Suppressor macrophage treated with lipopolysaccharide for 1 hour (primary cell): ENCODE data around the gene TOGARAM2.

ENCODE experiments used
- DNase-seq, 3 donors: peaks; one replicate each; pipeline ENCODE4 v3.0.0-alpha.2; 2020 to 2022

TOGARAM2 gene

DNA sequence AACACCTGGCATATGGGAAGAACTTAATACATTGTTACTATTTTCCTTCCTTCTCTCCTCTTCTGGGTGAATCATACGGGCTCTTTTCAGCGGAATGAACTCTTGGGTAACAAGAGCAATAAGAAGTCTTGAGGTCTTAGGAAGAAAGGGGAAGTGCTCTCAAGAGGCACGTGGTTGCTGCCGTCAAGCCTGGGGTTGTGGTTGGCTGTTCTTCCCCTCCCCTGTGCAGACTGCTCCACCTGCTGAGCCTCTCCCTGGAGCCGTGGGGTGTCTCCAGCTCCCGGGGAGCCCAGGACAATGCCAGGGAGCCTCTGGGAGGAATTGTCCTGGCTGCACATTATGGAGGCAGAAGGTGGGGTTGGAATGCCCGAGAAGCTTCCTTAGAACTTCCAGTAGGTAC lies 19.4 kb downstream of the TOGARAM2 start:
- peak; percentile 89 to 93 (median 91) for DNase-seq

DNA sequence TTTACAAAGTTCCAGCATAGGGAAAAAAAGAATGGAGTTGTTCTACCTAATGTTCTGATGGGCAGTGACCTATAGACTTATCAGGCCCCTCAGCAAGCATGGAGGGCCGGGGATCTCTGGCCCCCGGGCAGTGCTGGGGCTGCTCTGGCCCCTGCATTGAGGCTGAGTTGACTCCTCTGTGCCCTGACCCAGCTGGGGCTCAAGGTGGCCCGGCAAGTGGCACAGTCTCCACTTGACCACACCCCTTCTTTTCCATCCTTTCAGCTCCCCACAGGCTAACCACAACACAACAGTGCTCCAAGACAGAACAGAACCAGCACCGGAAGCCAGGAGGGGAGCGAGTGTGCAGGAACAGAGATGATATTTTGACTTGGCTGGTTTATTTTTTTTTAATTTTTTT lies 19.9 kb downstream of the TOGARAM2 start:
- no peak for DNase-seq

DNA sequence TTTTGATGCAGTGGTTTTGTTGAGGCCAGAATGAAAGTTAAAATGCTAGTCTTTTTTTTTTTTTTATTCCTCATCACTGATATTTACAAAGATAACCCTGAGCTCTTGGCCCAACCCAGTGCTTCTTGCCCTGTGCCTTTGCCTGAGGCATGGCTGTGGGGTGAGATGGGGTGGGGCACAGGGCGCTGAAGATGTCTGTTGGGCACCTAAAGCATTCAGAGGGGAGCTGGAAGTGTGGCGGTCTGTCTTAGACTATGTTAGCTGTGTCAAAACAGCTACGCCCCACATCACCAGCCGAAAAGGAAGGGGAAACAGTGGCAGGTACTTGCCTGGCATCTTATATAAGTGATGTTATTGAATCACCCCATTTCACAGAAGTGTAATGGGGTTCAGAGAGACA lies 20.7 kb downstream of the TOGARAM2 start:
- no peak for DNase-seq

DNA sequence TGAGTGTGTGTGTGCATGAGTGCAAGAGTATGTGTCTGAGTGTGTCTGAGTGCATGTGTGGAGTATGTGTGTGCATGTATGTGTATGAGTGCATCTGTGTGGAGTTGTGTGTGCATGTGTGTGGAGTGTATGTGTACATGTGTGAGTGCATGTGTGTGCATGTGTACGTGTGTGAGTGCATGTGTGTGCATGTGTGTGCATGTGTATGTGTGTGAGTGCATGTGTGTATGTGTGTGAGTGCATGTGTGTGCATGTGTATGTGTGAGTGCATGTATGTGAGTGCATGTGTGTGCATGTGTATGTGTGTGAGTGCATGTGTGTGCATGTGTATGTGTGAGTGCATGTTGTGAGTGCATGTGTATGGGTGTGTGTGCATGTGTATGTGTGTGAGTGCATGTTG lies 23.7 kb downstream of the TOGARAM2 start:
- DNase-seq: no peak

DNA sequence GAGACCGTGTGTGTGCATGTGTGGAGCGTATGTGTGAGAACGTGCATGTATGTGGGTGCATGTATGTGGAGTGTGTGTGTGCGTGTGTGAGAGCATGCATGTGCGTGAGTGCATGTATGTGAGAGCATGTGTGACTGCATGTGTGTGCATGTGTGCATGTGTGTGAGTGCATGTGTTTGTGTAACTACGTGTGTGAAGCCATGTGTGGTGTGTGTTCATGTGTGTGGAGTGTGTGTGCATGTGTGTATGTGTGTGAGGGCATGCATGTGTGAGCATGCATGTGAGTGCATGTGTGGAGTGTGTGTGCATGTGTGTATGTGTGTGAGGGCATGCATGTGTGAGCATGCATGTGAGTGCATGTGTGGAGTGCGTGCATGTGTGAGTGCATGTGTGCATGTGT lies 24.2 kb downstream of the TOGARAM2 start:
- DNase-seq: no peak

DNA sequence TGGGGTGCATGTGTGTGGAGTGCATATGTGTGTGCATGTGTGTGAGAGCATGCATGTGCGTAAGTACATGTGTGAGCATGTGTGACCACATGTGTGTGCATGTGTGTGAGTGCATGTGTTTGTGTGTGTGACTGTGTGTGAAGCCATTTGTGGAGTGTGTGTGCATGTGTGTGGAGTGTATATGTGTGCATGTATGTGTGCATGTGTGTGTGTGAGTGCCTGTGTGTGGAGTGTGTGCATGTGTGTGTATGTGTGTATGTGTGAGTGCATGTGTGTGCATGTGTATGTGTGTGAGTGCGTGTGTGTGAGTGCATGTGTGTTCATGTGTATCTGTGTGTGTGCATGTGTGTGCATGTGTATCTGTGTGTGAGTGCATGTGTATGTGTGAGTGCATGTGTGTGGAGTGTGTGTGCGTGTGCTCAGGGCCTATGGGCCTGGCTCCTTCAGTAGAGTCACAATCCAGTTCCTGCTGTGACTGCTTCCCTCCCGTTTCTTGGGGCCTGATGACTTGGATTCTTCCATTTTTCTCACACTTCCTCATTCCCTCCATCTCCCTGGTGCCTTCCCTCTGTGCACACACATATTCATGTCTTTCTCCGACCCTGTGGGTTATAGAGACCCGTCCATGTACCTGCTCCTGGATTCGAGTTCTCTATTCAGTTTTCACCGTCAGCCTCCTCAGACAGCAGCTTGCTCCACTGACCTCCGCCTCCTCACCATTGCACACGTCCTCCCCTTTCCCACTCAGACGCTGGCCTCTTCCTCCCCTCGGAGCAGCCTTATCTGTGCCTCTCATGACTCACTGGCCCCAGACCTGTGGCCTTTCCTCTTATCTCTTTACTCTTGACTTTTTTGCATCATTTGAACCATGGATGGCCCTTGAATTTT lies 25.2 kb downstream of the TOGARAM2 start:
- DNase-seq: peak; percentile 48 to 51 (median 50)

DNA sequence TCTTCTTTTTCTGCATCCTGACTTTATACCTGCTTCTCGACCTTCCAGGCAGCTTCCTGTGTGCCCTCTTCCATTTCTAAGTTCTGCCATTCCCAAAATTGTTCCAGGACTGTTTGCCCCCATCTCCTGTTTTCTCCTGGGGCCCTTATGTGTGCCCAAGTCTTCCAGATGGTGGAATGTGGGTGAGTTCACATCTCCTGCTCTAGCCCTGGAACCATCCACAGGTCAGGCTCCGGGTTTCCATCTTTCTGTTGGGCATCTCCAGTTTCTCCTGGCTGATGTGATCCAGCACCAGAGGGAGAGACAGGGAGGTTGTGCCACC lies 25.8 kb downstream of the TOGARAM2 start:
- DNase-seq: no peak

DNA sequence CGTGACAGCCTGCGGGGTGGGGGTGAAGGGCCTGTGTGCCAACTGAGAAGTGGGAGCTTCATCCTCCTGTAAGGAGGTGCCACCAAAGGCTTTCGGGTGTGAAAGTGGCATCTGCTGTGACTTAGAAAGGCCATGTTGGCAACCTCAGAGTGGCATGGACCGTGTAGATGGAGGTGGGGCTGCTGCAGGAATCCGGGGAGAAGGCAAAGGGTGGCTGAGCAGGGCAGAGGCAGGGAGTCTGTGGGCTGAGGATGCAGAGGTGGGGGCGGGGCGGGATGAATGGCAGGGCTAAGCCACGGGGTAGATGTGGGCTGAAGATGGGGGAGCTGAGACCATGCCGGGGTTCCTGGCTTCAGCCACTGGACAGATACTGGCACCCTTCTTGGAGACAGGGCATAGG lies 28.2 kb downstream of the TOGARAM2 start:
- no peak for DNase-seq

DNA sequence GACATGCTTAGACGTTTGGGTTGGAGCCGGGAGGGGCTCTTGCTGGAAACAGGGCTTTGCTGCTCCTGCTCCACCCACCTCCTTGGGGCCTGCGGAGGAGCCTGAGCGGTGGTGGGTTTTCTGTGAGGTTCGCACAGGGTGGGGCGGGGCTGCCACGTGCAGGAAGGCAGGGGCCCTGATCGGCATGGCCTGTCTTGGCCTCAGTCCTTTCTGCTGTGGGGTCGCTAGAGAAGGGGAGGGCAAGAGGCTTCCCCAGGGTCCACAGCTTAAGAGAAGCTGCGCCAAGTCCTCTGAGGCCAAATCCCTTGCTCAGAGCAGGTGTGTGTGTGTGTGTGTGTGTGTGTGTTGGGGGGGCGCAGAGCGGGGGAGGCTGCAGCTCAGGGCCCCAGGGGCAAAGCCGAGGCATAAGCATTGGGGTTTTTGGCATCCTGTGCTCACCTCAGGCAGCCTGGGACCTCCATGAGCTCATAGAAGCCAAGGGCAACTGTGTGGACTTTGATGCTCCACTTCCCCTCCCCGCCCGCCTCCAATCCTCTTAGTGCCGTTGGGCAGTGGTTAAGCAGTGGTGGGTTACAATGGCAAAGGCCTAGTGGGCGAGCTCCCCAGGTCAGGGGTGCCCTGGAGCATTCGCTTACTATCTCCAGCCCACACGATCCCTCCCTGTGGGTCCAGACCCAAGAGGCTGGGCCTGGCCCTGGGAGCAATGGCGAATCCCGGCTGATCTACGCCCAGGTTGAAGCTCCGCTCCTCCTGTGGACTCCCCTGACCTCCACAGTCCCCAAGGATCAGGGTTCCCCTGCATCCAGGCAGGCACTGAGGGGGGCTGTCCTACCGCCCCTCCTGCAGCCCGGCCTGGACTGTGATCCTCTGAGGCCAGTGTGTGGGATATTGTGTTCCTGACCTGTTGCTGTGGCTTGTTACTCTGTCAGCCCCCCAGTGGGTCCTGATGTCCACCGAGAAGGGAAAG lies 28.9 kb downstream of the TOGARAM2 start:
- DNase-seq: no peak

DNA sequence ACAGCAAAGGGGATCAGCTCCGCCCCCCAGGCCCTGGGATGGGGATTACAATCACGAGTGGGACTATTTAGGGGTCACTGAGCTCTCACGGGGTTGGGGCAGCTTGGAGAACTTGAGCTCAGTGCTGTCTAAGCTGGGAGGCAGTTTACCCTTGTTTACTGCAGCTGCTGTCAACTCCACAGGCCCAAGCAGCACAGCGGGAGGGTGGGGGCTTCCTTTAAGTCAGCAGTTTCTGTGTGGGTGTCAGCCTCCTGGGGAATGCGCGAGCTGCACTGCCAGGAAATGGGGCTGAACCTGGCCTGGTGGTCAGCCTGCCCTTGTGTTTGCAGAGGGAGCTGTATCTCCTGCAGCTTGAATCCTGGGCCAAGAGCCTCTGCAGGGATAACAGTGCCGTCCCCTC lies 29.8 kb downstream of the TOGARAM2 start:
- DNase-seq: peak in 2 of 3 donors; percentile 35 to 45

DNA sequence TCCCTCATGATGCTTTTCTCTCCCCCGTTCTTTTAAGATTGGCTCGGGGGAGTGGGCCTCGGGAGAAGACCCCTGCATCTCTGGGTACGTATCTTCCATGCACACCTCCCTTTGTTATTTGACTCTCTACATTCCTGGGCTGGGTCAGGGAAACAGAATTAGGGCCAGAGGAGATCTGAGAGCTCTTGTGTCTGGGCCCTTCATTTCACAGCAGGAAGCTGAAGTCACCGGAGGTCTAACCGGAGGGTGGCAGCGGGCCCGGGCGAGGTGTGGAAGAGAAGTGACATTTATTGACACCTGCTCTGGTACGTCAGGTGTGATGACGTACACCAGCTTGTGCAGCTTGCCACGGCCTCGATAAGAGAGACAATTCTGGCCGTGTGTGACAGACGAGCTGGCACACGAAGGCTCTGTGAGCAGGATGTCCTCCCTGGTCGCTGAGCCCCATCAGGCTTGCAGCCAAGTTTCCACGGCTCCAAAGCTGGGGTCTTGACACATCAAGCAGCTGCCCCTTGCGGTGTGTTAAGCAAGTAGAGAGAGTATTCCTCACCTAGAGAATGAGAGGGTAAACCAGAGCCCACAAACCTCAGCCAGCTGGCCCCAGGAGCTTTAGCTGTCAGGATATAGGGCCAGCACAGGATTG lies 30.4 kb downstream of the TOGARAM2 start:
- no peak for DNase-seq

DNA sequence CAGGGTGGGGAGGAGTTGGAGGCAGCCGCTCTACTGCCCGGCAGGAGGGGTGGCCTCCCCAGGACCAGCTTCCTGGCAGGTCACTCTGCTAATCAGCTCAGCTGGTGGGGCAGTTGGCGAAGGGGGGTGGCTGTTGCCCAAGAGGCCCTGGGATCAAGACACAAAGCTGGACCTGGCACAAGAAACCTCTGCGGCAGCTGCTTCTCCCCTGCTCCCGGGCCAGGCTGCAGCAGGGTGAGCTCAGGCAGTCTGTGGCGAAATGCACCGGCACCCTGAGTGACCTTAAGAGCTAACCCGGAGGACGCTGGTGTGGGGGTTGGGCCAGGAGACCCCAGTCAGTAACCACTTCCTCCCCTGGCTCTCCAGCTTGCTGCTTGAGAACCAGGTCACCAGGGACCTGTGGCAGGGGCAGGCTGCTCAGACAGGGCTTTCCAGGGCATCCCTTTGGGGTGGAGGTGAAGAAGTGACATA lies 31.1 kb downstream of the TOGARAM2 start:
- peak in 1 of 3 donors; percentile 49 for DNase-seq

DNA sequence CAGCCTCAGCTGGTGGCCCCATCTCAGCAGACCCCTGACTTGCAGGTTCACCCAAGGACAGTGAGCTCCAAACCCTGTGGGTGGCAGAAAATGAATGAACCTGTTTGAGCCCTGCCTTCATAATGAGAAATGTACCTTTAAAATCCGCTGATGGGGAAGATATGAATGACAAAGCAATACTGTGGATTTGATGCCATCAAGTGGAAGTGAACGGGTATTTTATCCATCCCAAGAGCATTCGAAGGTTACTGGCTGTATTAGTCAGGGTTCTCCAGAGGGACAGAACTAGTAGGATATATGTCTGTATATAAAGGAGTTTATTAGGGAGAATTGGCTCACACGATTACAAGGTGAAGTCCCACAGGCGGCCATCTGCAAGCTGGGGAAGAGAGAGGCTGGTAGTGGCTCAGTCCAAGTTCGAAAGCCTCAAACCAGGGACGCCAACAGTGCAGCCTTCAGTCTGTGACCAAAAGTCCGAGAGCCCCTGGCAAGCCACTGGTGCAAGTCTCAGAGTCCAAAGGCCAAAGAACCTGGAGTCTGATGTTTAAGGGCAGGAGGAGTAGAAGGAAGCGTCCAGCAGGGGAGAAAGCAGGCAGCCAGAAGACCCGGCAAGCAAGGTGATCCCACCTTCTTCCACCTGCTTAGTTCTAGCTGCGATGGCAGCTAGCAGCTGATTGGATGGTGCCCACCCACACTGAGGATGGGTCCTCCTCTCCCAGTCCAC lies 32.1 kb downstream of the TOGARAM2 start:
- peak in 2 of 3 donors; percentile 34 to 43 for DNase-seq

DNA sequence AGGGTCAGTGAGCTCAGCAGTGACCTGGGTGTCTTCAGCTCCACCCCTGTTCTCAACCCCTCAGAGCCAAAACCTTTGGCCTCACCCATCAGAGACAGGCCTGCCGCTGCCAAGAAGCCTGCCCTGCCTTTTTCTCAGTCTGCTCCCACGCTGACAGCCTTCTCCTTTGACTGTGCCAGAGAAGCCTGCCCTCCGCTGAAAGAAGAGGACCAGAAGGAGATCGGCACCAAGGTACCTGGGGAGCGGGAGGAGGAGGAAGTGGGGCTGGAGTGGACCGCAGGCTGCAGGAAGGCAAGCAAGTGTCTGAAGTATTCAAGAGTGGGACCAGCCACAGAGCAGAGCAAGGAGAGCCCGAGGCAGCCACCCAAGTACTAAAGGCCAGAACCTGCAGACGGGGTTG lies 33.2 kb downstream of the TOGARAM2 start:
- no peak for DNase-seq

DNA sequence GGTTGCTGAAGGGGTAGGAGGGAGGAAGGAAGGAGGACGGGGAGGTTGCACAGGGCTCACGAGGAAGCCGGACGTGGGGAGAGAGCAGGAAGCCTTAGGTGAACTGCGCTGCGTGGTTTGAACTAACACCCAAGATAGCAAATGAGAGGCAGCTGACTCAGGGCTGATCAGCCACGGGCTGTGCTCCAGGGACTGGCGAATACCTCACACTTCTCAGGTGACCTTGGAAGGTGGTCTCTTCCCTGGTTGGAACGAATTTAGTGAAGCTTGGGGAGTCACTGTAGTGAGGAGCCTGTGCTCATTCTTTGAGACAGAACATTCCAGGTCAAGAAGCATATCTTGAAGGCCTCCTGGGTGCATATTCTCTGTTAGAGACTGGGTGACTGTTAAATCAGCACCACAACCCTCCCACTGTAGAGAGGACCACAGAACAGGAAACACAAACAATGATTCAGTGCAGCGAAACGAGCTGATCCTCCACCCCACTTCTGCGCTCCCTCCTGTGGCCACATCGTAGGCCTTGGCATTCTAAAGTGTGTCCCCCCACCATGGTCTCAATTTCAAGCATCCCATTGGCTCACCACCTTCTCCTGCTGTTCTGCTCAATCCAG lies 33.8 kb downstream of the TOGARAM2 start:
- DNase-seq: peak; percentile 62 to 72 (median 66)

DNA sequence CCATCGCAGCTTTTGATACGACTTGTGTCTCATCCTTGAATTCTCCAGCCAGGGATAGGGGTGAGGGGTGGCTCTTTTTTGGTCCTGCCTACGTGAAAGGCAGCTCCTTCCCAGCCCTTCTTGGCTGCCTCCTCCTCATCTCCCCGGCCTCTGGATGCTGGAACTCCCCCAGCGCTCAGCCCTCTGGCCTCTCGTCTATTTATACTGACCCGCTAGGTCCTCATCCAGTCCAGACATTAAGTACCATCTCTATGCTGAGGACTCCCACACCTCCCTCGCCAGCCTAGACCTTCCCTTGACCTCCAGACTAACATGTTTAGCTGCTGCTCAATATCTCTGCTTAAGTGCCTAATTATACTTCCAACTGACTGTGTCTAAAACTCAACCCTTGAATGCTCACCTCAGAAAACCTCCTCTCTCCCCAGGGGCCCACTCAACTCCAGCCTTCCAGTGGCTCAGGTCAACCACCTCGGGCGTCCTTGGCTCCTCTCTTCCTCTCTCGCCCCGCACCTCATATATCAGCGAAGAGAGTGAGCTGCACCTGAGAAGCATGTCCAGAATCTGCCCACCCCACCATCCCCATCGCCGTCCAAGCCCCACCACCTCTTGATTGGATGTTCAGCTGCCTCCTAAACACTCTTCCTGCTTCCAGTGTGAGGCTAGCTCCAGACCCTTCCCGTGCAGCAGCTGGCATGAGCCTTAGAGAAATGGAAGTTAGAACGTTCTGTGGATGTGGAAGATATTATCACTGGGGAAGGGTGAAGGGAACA lies 34.8 kb downstream of the TOGARAM2 start:
- DNase-seq: no peak

DNA sequence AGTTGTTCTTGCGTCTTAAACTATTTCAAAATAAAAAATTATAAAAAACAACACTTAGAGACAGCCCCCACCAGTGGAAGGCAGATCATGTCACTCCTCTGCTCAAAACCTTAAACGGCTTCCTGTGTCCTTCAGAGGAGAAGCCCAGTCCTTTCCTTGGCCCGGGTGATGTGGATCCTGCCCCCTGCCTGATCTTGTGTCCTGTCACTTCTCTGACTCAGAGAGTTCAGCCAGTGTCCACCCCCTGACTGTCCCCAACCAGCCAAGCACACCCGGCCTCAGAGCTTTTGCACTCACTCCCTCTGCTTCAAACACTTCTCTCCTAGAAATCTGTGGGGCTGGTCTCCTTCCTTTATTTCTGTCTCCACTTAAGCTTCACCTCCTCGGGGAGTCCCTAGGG lies 35.4 kb downstream of the TOGARAM2 start:
- peak; percentile 49 to 61 (median 52) for DNase-seq

DNA sequence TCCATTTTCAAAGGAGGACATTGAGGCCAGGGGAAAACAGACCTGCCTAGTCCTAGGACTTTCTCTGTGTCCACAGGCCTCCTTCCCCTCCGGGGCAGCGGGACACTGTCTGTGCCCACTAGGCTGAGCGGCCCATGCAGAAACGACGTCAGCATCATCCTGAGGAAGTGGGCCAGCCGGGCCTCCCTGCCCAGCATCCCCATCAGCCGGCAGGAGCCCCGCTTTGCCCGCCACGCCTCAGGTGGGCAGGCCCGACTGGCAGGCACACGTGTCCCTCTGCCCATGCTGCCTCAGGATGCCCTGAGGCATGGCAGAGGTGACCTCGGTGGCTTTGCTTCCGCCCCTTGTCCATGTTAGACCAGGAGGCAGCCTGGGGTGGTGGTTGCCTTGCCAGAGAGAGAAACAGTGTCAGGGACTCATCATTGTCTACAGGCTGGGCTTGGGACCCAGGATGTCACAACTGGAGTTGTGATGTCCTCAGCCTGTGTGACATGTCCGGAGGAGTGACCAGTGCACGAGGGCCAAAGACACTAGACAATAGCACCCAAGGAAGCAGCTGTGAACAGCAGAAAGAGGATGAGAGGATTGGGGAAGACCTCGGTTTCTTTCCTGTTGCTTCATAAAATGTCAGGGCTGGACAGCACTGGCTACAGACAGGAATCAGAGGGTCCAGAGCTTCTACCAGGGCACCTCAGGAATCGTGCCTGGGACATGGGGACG lies 36.8 kb downstream of the TOGARAM2 start:
- peak; percentile 24 to 39 (median 36) for DNase-seq

DNA sequence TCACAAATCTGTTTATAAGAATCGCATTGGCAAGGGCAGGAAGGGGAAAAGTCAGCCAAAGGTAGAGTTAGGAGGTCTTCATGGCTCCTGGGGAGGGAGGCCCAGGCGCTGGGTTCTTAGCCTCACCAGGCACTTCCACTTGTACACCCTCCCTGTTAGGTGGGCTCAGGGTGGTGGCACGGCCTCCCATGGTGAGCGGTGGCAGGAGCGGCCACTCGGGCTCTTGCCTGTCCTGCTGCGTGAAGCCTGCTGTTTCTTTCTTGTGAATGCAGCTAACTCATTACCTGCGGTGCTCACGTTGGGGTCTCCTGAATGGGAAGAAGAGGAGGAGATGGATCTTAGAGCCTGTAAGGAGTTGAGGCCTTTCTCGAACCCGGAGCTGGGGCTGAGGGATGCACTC lies 40.8 kb downstream of the TOGARAM2 start:
- no peak for DNase-seq

DNA sequence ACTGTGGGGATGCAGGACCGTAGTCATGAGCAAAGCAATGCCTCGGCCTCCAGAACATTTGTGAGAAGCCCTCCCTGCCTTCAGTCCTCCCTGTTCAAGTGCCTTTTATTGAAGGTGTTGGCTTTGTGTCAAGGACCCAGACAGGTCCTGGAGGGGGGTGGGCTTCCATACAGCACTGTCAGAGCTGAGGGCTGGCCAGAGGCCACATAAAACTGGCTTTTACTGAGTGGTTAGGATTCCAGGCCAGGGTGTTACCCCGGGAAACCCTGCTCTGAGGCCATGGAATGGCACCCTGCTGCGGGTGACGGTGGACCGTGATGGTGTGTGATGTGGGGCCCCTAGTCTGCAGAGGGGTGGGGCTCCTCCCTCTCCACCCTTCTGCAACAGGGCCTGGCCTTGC lies 41.6 kb downstream of the TOGARAM2 start:
- no peak for DNase-seq

DNA sequence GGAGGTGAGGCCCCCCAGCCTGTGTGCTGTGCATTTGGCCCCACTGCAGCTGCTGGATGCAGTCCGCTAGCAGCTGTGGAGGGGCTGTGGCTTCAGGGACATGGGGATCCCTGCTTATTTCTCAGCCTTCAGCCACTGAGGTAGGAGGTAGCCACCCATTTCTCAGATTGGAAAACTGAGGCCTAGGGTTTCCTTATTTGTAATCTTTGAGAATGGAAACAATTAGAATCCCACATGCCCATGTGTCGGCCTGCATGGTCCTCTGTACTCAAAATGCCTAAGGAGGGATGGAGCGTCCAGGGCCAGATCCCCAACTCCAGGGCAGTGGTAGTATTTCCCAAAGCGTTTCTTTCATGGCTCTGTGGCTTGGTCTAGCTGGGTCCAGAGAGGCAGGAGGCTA lies 42.1 kb downstream of the TOGARAM2 start:
- no peak for DNase-seq
